HG03280 (cell line): ENCODE results near the gene OASL.
"Not testable (repeated sequence)": the region's sequence is repeated elsewhere in the genome, so short reads cannot be mapped to it uniquely, and the experiment has no call there.

Experiments
- ATAC-seq: cut with Tn5 transposase; IDR thresholded peaks from one replicate; pipeline ENCODE4 v1.9.1; 2021; ENCODE audit warnings: mild to moderate bottlenecking, moderate library complexity; ENCODE audit not compliant: unreplicated experiment

The OASL gene, protein sequence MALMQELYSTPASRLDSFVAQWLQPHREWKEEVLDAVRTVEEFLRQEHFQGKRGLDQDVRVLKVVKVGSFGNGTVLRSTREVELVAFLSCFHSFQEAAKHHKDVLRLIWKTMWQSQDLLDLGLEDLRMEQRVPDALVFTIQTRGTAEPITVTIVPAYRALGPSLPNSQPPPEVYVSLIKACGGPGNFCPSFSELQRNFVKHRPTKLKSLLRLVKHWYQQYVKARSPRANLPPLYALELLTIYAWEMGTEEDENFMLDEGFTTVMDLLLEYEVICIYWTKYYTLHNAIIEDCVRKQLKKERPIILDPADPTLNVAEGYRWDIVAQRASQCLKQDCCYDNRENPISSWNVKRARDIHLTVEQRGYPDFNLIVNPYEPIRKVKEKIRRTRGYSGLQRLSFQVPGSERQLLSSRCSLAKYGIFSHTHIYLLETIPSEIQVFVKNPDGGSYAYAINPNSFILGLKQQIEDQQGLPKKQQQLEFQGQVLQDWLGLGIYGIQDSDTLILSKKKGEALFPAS

DNA sequence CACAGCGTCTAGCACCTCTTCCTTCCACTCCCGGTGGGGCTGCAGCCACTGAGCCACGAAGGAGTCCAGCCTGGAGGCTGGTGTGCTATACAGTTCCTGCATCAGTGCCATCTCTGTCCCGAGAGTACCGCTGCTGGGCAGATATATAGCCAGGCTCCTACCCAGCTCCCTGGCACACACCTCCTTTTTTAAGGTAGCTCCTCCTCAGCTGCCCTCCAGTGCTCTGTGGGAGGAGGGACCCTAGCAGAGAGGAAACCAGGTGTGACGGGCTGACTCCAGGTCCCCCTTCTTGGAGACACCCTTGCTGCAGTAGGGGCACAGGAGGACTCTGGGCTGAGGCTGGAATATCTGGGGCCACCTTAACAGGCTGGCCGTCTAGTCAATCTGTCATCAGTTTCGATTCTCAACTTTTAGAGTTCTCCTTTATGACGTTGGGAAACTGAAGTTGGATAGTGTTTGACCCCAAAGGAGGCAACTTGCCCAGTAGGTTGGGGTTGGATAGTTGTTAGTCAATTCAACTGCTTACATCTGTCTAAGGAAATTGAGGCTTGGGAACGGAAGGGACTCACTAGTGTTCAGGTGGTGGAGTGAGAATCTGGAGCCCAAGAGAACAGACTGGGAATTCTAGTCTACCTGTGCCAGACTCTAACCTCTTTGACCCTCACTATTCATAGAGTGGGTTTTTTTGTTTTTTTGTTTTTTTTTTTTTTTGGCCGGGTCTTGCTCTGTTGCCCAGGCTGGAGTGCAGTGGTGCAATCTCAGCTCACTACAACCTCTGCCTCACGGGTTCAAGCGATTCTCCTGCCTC lies at the start of gene OASL:
TSS of gene OASL (minus strand) at position 386 of the 808 bp plus-strand sequence. CDS start at position 111, 275 bp downstream.
- peak; percentile 71 for ATAC-seq

DNA sequence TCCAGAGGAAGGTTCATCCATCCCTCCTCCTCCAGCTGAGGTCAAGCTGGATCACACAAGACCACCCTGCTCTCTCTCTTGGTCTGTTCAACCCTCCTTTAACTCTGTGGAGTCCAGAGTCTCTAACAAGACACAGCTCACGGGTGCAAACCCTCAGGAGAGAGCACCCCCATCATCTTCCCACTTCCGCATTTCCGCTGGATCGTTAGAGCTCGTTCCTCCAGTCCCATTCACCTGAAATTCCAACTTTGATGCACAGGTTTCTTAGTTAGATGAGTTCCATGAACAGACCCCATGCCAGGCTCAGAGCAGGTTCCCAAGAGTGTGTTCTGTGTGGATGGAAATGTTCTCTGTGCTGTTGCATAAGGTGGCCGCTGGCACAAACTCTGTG lies 49.1 kb upstream of the OASL start:
- no peak for ATAC-seq

DNA sequence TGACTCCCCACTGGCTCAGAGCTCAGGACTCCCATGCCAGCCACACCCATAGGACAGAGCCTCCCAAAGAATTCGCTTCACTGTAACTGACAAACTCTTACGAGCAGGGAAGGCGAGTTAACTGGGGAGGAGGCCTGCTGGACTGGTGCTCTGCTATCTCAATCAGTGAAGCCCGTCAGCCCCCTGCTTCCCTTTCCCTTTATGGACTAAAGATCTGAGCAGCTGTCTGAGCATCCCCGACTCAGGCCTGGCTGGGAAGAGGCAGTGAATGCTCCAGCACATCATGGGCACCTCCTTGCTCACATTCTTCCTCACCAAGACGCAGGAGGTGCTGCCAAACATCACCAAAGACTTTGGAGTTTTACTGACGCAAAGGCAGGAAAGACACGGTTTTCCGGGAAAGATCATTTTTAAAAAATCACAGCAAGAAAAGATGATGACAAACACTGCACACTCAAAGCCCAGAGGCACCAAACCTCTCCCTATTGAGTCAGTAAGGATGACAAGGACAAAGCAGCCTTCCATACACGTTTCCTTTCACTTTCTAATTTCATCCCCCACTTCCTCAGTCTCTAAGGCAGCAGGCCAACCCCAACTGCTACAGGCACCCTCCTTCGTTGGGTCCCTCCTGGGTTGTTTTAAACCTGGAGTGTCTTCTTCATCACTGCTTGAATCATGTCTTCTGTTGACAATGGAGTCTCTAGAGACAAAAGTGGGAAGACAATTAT lies 48.6 kb upstream of the OASL start:
- no peak for ATAC-seq

DNA sequence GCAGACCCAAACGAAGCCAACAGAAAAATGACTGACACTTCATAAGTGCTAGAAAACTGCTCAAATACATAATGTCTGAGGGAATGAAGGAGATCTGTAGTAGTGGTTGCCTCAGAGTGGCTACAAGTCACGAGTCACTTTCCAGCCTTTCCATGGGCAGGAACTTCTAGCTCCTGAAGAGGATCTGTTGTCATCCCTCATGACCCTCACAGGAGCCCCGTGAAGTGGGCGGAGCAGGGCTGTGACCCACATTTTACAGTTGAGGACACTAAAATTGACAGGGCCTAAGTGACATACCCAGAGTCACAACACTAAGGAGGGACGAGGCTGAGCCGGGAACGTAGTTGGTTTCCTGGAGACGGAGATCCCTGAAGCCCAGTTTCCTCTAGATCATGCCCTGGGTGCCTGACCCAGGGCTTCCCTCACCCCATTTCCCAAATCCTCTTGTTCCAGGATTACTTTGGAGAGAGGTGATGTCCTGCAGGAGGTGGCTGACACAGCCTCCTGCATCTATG lies 47.8 kb upstream of the OASL start:
- no peak for ATAC-seq

- ATAC-seq, result no peak
Observed at GRCh38 chr12:121085506-121086353, 46.7 kb upstream of the OASL start.

DNA sequence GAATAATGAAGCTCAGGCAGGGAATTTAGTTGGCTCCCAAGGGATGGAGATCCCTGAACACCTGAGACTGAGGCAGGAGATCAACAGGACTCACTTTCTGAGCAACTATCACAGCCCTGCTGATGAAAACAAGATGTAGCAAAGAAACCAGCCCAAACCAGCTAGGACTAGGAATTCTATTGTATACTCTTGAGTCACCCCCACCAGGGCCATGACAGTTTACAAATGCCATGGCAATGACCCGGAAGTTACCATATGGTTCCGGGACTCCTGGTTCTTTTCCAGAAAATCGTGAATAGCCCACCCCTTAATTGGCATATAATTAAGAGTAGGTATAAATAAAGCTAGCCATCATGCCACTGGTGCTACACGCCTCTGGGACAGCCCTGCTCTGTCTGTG lies 46.0 kb upstream of the OASL start:
- ATAC-seq, result no peak

DNA sequence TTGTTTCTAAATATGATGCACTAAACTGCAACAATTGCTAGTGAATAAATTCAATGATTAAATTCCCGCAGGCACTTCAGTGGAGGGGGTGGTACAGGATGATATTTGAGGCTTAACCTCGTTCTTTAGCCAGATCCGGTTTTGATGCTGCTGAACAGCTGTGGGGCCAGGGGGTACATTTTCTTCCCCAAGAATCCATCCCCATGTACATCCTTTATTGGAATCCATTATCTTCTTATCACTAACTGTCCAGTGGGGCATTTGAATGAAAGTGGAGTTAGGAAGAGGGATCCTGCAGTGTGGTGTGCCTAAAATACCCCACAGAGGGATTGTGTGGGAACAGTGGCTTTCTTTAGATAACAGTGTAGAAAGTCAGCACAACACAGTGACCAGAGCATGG lies 45.2 kb upstream of the OASL start:
- ATAC-seq, result no peak

DNA sequence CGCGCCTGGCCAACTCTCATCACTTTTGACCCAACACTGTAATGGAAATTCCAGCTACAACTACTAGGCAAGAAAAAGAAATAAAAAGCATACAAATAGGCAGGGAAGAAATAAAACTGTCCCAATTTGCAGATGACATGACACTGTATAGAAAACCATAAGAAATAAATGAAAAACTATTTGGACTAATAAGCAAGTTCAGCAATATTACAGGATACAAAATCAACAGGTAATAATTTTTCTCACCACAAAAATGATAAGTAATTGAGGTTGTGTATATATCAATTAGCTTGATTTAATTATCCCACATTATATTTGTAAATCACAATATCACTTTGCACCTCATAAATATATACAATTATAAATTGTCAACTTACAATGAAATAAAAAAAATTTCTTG lies 41.9 kb upstream of the OASL start:
- ATAC-seq, result no peak

DNA sequence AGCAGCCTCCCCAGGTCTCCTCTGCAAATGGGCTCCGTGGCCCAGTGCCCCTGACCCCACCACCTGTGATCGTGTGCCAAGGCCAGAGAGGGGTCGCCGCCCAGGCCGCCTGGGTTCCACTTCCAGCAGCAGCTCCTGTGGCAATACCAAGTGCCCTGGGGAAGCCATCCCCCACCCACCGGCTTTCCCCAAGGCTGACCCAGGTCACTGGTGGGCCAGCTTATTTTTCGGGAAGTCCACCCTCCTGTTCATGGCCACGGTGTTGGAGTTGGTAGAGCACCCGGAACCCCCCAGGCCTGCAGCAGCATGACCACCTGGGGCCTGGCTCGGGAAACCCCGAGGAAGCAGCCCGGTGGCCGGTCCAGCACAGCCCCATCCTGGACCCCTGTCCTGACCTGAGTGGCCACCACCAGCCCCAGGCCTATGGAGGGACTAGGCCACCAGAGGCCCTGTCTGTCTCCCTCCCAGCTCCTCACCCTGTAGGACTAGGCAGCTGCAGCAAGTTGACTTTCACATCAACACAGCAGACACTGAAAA lies 40.8 kb upstream of the OASL start:
- ATAC-seq, result no peak

DNA sequence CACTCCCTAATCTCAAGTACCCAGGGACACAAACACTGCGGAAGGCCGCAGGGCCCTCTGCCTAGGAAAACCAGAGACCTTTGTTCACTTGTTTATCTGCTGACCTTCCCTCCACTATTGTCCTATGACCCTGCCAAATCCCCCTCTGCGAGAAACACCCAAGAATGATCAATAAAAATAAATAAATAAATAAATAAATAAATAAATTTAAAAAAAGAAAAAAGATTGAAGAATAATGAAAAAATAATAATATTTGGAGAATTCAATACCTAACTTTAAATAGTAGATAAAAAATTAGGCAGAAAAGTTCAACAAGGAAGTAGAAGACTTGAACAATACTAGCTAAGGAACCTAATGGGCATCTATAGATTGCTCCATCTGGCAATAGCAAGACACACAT lies 38.4 kb upstream of the OASL start:
- not testable (repeated sequence) for ATAC-seq

GRCh38 chr12:121075911-121076310 lies 36.9 kb upstream of the OASL start:
- ATAC-seq, result not testable (repeated sequence)

DNA sequence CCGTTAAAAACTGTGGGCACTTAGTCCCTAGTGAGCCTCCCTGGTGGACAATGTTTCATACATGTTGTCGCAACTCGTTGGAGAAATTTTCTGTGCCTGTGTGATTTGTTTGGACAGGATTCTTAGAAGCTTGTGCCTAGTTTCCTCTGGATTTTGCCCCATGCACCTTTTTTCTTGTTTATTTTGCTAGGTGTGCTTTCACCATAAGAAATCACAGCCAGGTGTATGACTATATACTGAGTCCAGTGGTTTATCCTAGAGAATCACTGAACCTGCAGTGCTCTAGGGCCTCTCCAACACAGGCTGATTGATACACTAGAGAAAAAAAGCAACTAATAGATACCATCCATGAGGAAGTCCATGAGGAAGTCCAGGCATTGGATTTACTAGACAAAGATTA lies 33.1 kb upstream of the OASL start:
- ATAC-seq, result no peak

DNA sequence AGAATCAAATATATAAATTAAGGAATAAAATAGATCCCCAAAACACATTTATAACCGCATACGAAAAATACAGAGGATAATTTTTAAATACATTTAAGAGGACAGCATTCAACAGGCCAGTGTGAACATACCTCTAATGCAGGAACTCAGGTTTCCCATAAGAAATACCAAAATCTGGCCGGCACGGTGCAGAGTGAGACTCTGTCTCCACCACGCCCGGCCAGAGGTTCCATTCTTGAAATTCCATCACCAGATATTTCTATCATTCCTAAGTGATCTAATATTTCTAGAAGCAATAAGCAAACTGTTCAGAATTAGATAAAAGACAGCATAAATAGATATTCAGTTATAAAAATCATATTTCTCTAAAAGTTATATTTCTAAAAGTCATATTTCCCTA lies 30.2 kb upstream of the OASL start:
- ATAC-seq, result no peak

DNA sequence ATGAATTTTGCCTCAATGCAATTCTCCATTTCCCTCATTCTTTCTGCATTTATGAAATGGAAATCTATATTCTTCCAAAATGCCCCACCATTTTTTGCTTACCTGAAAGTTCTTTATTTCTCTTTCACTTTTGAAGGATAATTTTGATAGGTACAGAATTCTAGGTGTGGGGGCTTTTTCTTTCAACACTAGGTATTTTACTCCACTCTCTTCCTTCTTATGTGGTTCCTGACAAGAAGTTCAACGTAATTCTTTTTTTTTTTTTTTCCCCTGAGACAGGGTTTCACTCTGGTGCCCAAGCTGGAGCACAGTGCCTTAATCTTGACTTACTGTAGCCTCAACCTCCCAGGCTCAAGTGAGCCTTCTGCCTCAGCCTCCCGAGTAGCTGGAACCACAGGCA lies 26.3 kb upstream of the OASL start:
- ATAC-seq, result no peak

GRCh38 chr12:121064586-121064985 lies 25.5 kb upstream of the OASL start:
- ATAC-seq, result not testable (repeated sequence)

- no peak for ATAC-seq
Observed at GRCh38 chr12:121064116-121064515, 25.1 kb upstream of the OASL start.

GRCh38 chr12:121062391-121063045 lies 23.5 kb upstream of the OASL start:
- ATAC-seq, result no peak

DNA sequence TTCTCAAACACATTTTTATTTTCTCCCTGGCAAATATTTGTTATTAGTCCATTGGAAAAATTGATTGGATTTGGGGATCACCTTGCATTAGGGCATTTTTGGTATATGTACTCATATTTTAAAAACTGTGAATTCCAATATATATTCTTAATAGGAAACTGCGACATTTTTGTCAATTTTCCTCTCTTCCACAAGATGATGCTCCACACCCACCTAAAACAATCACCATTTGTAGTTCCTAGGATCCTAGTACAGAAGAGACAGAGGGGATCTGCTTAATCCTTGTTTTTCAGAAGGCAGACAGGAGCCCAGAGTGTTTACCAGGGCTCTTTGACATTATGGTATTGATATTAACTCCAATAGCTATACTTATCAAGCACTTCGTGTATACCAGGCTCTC lies 22.8 kb upstream of the OASL start:
- no peak for ATAC-seq
